GM12891 (cell line): ENCODE data around the gene STX2.
"Not testable (repeated sequence)": the region's sequence is repeated elsewhere in the genome, so short reads cannot be mapped to it uniquely, and the experiment has no call there.

Experiments
- POLR2A ChIP-seq: IDR thresholded peaks from 2 replicates; pipeline ENCODE4 v1.6.1; 2011; ENCODE audit warnings: low read depth, low read length, control low read depth
- POLR2AphosphoS5 ChIP-seq: IDR thresholded peaks from 2 replicates; pipeline ENCODE4 v1.6.1; 2011; ENCODE audit warnings: low read depth, low read length, control low read depth

DNA sequence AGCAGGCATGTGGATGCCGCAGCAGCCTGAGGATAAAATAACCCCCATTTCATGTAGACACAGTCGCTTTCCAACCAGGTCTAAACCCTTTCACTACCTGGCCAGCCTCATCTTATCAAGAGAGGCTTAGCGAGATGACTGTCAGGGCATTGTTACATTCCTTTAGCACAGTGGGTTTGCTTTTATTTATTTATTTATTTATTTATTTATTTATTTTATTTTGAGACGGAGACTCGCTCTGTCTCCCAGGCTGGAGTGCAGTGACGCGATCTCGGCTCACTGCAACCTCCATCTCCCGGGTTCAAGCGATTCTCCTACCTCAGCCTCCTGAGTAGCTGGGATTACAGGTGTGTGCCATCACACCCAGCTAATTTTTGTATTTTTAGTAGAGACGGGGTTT, 87.0 kb downstream of the STX2 start:
- TF ChIP-seq POLR2AphosphoS5, POLR2A: not testable (repeated sequence)
